NCI-H2171 treated with DMSO at 0.1 percent for 48 hours (cell line): ENCODE data around the gene CD83.

Source experiments
- DNase-seq: peaks from one replicate; lab custom pipeline; 2025; lab: John Stamatoyannopoulos, UW

The CD83 gene

DNA sequence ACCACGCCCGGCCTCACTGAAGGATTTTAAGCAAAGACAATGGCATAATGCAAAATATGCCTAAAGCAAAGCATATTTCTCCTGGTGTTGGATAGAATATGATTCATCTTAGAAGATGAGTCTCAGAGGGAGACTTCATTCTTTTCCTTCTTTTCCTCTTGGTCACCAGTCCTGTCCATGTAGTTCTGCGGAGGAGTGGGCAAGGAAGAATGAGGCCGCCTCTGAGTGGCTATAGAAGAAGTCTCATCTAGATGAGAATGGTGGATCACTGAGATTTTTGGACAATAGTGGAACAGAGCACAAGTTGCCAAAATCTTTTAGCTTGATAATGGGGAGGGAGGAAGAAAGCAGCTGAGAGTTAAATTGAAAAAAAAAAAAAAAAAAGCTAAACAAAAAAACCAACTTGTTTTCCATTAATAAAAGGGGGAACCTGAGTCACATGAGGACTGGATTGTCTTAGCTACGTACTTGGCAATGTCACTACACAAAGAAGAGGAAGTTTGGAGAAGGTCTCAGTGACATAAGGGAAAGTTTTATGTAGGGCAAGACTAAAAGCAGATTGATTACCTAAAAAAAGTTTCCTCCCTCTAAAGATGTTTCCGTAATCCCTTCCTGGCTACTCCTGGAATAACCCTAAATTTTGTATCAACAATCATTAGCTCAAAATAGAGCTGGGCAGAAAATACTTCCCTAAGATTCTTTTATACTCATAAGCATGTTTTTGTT is 6.0 kb downstream of the CD83 start:
- DNase-seq: no peak

DNA sequence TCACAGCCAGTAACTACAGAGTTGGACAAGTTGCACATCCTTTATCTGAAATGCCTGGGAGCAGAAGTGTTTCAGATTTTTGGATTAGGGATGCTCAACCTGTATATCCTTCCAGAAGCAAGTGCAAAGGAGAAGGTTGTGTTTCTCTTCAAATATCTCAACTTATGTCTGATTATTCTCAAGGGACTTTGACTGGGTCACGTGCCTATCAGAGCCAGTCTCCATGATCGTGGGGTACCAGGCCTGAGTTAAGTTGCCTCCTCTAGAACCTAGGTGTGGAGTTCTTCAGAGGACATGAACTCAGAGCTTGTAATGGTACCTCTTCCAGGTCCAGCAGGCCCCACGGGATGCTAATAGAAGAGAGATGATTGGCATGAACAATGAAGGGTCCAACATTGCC is 7.8 kb downstream of the CD83 start:
- DNase-seq: no peak

DNA sequence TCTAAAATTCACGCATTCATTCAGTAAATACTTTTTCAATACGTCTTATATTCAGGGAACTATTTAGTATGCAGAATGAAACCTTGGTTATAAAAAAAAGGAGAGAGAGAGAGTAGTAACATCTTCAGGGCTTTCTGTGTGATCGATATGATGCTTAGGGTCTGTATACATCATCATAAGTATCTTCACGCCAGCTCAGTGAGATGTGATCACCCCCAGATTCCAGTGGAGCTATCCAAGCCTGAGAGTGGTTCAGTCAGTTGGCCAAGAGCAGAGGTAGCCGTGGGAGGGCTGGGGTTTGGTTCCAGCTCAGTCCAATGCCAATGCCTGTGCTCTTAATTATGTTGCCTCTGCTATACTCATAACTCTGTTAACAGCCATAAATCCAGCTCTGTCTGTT is 8.6 kb downstream of the CD83 start:
- DNase-seq: no peak

DNA sequence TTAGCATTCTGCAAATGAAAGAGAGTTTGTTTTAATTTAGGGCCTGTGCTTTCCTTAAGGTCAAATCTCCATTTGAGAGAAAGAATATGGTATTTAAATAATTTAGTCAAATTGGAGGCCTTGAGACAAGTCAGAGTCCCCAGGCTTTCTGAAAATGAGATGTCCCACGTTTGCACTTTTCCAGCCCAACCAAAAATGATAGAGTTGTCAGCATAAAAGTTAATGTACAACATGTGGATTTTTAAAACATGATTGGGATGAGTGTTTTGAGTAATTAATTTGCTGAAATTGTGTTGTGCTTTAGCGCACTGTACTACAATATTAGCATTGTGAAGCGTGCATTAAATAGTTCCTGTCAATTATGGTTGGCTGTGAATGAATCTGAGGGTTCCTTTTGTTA is 10.0 kb downstream of the CD83 start:
- no peak for DNase-seq

DNA sequence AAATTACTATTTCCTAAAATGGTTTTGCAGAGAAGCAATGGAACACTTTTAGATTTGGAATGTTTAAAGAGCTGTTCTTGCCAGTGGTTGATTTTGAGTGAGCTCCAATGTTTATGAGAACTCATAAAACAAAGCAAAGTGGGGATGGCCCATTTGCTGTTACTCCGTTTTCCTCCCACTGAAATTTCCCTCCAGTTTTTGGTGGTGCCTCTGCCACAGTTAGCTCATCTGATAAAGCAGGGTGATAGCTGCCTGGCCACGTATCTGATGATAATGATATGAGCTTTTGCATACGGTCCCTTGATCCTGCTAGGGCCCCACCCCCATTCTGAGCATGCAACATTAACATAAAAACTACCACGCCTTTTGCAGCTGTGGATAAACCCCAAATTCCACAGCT is 10.4 kb downstream of the CD83 start:
- DNase-seq: no peak

DNA sequence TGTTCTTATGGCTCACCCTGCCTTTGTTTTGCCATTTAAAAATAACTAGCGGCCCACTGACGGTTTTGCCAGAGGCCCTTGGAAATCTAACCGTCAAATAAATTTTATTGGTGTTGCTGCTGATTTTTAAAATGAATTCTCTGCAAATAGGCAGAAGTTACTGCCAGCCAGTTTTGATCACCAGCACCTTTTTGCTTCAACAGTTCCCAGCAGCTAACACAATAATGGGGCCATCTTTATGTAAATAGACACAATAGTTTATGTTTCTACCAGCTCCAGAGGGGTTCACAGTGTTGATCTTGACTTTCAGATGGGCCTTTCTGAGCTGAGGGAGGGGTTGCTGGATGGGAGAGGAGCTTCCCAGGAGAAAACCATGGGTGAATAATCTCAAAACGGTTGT is 11.2 kb downstream of the CD83 start:
- no peak for DNase-seq

DNA sequence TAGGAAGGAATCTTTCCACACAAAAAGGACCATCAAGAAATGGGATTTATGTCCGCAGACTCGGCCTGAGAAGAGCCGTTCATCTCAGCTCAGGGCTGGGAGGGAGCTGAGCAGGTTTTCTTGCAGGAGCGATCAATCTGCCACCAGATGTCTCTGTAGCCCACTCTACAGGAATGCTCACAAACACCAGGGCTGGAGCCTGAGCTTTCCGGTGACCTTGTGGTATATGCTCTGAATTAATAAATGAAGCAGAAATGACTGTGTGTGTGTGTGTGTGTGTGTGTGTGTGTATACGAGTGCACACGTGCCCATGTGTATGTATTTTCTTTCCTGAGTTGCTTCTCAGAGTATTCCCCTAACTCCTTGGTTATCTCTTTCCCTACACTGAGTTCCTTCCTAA is 12.0 kb downstream of the CD83 start:
- DNase-seq: peak; percentile 80

DNA sequence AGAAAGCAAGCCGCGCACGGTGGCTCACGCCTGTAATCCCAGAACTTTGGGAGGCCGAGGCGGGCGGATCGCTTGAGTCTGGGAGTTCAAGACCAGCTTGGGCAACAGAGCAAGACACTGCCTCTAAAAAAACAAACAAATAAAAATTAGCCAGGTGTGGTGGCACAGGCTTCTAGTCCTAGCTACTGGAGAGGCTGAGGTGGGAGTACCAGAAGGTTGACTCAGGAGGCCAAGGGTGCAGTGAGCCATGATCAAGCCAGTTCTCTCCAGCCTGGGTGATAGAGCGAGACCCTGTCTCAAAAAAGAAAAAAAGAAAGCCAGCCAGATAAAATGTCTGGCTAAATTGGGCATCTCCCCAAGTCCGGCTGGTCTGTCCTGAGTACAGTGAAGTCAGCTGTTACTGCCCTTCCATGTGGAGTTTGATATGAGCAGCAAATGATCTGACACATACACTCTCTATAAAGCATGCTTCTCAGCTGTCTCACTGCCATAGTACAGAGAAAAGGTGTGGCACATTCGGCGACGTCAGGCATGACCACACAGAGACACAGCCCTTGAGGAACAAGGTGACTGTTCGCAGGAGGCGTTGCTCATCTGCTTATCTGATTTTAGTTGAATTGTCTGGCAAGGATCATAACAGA is 13.0 kb downstream of the CD83 start:
- no peak for DNase-seq

DNA sequence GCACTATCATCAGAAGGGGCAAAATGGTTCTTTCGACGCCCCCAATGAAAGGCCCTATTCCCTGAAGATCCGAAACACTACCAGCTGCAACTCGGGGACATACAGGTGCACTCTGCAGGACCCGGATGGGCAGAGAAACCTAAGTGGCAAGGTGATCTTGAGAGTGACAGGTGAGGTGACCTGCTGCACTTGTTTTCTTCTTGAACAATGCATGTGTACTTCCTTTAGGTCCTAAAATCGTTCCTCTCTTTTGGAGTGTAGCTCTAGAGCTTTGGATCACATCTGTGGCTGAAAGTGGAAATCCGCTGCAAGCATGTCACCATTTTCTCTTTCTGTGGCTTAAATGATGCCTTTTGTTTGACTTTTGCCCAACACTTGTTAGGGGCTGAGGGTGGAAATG is 14.0 kb downstream of the CD83 start:
- DNase-seq: no peak

DNA sequence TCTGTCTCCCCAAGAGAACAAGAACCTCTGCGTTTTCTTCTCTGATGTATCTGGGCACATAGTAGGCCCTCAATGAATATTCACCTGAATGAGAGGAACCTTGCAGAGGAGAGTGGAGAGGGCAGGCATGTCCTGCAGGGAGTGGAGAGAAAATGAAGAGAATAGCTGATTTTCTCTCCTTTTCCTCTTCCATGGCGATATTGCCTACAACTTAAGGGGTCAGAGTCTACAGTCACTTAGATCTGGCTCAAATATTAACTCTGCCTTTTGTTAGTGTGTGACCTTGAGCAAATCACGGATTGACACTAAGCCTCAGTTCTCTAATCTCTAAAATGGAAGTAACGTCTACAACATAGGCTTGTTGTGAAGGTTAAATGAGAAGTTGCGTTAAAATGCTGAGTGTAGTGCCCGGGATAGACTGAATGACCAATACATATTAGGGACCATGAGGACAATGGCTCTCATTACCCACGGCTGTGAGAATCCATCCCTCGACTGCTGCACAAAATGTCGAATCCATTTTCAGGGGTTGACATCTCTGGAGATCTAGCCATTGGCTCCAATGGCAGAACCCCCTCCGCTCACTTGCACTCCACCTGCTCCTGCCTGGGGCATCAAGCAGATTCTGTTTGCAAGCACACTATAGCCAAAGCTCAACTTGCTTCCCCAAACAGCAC is 14.8 kb downstream of the CD83 start:
- no peak for DNase-seq

DNA sequence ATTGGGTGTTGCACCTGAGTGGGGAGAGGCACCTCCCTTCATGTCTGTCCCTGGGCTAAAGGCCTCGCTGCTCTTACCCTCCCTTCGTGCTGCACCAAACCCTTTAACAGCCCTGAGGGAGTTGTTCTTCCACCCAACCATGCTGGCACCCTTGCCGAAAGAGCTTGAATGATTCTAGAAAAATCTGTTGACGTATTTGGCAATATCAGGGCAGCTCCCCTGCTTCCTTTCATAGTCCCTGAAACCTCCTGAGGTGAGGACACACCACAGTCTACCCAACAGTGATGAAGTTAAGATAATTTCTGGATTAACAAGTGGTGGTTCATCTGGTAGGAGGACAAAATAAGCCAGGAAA is 15.3 kb downstream of the CD83 start:
- DNase-seq: no peak

DNA sequence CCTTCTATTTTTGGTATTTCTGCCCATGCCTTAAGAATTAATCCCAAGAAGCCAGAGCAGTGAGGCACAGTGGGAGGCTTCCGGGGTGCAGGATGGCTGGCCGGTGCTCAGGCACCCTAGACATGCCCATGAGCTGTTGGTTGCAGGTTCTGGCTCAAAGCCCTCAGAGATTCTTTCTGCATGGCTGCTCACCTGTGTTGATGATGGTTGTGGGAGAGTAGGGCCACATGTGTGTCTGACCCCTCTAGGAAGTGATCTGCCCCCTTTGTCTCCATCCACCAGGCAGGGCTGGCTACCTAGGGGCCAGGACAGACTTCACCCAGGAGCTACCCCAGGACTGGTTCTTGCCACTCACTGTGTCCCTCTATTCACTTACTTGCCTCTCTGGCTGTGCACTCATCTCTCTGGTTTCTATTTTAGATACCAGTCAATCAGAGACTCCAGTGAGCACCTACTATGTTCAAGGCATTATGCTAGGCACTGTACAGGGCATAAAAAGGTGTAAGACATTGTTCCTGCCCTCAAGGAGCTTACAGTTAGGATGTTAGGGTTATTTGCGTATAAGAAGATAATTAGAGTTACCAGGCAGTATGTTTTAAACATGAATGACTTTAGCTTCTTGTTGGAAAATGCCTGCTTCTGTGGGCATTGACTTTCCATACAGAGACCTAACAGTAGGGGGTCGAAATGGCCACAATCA is 16.8 kb downstream of the CD83 start:
- DNase-seq: no peak

DNA sequence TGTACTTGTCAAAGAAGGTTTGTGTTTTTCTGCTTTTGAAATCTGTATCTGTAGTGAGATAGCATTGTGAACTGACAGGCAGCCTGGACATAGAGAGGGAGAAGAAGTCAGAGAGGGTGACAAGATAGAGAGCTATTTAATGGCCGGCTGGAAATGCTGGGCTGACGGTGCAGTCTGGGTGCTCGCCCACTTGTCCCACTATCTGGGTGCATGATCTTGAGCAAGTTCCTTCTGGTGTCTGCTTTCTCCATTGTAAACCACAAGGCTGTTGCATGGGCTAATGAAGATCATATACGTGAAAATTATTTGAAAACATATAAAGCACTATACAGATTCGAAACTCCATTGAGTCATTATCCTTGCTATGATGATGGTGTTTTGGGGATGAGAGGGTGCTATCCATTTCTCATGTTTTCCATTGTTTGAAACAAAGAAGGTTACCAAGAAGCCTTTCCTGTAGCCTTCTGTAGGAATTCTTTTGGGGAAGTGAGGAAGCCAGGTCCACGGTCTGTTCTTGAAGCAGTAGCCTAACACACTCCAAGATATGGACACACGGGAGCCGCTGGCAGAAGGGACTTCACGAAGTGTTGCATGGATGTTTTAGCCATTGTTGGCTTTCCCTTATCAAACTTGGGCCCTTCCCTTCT is 18.4 kb downstream of the CD83 start:
- no peak for DNase-seq

DNA sequence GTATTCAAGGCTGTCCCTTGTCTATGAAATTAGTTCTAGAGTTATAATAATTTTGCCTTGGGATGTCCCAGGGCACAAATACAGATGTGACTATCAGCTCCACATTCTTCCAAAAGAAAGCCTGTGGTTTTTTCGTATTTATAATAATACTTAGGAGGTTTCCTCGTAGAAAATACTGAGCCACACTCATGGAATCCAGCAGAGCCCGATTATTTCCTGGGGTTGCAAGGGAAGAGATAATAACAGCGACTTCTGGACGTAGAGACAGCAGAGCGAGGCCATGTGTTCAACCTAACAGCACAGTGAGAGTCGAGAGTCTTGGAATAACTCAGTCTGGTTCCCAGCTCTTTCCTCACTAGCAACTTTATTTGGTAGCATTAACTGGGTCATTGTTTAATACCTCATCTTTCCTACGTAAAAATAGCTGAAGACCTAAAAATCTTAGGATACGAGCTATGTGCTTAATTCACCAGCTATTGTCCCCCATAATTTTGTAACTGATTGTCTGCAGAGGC is 21.2 kb downstream of the CD83 start:
- no peak for DNase-seq

DNA sequence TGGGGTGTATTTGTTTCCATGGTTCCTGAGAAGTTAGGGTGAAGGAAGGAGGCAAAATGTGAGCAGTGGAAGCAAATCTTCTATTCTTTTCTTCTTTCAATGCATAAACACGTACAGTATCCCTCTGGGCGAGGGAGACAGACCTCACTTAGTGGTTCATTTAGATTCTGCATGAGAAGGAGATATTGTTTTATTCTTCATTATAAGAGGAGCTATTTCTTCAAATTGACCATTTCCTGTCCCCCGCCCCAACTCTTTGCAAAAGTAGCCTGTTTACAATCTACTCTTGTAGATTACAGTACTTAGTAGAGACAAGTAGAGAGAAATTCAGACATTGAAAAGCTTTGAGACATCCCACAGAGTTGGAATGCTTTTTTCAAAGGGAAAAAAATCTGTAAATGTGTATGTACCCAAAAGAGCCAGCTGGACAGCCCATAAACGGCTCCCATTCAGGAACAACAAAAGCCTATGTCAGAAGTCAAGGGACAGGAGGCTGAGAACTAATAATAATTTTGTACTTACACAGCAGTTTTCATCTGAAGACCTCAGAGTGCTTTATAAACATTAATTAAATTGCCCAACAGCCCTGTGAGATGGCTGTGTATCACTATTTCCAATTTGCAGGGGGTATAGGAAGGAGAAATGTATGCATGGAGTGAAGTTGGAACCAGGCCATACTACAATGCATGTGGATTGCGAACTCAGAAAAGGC is 23.9 kb downstream of the CD83 start:
- DNase-seq: no peak

DNA sequence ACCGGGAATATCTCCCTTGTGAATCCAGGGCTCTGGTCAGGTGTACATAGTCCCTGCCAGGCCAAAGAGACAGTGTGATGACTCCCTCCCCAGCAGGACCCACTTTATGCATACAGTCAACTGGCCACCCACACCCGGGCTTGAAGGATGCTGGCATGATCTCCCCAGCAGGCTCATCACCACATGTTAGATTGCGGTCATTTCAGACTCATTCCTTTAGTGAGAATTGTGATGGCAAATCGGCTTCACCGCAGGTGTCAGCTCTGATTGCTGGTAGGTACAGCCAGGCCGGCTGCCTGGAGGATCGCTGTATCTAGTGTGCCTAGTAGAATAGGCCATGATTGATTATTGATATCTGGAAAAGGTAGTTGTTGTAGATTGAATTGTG is 24.5 kb downstream of the CD83 start:
- no peak for DNase-seq

DNA sequence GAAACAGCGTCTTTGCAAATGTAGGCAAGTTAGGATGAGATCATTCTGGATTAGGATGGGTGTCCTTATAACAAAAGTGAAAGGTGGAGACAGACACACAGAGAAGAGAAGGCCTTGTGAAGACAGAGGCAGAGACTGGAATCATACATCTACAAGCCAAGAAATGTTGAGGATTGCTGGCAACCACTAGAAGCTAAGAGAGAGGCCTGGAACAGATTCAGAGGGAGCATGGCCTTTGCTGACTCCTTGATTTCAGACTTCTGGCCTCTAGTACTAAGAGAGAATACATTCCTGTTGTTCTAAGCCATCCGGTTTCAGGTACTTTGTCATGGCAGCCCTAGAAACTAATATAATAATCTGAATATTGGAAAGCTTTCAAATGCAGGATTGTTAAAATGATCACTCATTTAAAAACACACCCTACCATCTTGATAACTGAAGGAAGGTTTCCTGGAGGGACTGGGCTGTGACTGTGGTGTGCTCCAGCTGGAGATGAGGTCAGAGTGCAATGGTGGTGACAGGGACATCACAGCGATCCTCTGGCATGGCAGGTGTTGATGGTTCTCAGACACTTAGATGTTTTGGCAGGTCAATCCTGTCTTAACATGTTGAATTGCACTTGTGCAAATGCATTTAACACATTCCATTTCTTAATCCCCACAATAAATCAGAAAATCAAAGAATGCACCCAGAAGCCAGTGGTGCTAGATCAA is 25.1 kb downstream of the CD83 start:
- DNase-seq: no peak

DNA sequence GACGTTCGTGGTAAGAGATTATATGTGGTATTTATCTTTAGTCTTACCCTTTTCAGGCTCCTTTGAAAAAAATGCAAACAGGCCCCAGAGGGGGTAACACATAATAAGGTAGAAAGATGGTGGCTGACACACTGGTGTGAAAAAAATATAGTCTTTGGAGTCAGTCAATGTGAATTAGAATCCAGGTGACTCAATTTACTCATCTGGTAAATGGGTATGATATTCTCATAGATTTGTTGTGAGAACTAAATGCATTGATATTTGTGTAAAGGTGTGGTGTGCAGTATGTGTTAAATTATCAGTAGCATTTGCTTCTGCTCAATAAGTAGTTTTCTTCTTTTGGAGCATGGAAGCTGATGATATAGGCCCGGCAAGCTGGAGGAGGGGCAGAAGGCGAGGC is 25.7 kb downstream of the CD83 start:
- no peak for DNase-seq

DNA sequence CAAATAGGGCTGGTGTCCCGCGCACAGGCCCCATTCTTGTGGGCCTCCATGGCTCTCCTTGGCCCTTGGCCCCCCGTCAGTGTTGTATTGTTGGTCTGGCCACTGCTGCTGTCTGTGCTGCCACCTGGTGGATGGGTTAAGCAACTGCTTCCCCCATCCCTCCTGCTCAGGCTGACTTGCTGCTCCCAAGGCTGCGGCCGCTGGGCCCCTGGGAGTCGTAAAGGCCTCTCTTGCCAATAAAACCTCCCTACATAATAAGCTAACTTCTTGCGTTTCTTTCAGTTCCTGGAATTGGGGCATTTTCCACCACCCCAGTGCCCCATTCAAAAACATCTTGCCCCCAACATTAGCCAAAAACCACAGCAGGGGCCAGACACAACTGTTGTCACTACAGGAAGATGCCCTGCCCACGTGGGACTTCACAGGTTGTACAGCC is 27.1 kb downstream of the CD83 start:
- peak; percentile 14 for DNase-seq

DNA sequence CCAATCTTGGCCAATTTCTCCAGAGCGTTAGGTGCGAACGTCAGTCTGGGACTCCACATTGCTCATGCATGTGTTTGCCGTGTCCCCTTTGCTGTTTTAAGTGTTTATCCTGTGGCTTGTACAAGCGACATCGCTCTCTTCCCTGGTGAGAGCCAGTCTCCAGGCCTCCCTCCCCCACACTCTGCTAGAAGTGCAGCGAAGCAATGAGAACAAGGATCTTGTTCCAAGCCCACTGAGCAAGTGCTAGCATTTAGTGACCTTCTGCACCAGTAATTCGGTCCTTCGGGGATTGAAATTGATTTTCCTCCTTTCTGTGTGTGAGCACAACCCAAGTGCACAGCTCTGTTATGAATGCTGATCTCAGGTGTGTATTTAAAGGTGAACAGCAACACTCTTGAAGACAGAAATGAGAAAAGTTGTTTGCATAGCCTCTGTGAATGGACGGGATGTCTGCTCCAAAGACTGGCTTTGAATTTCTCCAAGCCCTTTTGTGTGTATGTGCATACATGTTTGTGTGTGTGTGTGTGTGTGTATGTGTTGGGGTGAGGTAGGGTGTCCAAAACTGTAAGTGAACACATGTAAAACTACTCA is 29.0 kb downstream of the CD83 start:
- peak; percentile 68 for DNase-seq

DNA sequence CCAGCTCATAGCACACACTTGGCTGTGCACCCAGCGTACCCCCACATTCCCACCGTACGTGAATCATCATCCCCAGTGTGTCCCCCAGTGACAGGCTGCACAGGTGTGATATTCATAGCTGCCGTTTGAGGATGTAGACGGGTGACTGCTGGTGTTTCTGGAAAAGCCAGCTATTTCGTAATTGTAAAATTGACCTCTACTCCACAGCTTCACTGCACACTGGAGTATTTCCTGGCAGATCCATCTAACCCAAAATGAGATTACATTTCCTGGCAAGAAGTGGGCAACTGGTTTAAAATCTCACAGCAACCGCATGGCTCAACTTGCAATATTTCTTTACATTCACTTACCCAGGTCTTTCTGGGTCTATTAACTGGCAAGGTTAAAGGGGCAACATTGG is 30.3 kb downstream of the CD83 start:
- DNase-seq: no peak
